HG03457 (cell line): ENCODE data around the gene CUL1.

Experiments
- ATAC-seq: cut with Tn5 transposase; IDR thresholded peaks from one replicate; pipeline ENCODE4 v1.9.1; 2021; ENCODE audit warnings: moderate number of reproducible peaks; ENCODE audit not compliant: unreplicated experiment

CUL1 gene

GRCh38 chr7:148717266-148717793 is 18.6 kb downstream of the CUL1 start:
- ATAC-seq, result no peak

DNA sequence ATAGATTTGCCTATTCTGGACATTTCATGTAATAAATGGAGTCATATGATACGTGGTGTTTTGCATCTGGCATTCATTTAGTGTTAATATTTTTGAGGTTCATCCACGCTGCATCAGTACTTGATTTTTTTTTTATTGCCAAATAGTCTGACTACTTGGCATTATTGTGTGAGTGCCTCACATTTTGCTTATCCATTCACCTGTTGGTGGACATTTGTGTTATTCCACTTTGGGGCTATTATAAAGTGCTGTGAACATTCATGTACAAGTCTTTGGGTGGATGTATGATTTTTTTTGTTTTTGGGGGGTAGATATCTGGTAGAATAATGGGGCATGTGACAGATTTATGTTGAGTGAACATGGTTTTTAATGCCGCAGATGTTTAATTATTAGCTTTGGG is 19.7 kb downstream of the CUL1 start:
- no peak for ATAC-seq

DNA sequence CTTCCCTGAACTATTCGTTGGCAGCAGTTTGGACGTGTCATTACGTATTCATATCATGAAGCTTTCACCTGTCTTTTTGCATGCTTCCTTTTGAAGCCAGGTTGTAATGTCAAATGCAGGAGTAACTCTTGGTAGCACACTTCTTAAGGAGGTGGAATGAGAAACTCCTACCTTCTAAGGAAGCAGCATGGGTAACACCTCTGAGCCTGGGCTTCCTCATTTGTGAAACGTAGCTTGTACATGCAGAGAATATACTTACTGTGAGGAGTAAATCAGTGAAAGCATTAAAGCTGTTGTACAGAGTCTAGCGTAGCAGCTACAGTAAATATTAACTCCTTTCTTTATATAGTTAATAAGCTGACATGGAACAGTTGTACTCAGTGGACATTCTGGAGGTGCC is 21.1 kb downstream of the CUL1 start:
- no peak for ATAC-seq

DNA sequence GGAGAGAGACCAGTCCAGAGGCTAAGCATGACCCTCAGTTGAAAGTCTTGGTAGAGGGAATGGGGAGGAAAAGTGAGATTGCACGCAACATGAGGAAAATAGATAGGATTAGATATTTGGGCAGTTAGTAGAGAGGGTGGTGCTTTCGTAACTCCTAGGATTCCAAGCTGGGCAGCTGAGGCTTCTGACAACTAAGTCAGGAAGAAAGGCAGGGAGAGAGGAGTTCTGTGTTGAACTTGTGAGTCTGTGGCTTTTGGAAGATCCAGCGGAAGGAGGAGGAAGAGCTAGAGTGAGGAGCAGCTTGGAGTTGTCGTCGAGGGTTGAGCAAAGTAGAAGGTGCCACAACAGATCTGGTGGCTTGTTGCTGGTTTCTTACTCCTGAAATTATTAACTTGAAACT is 21.8 kb downstream of the CUL1 start:
- ATAC-seq, result no peak

DNA sequence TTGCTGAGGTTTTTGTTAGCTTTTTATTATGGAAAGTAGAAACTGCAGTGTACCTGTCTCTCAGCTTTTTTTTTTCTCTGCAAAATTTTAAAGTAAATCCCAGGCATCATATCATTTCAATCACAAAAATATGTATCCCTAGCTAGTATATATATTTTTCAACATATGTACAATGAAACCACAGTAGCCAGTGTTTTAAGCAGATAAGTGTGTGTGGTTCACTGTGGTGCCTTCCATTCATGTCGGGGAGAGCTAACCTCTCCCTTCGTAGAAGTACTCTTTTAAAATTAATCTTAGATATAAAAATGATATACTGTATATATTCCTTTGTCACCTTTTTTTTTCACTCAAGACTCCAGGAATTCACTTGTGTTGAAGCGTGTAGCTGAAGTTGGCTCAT is 22.7 kb downstream of the CUL1 start:
- no peak for ATAC-seq

GRCh38 chr7:148722340-148723165 is 23.9 kb downstream of the CUL1 start:
- ATAC-seq, result no peak

DNA sequence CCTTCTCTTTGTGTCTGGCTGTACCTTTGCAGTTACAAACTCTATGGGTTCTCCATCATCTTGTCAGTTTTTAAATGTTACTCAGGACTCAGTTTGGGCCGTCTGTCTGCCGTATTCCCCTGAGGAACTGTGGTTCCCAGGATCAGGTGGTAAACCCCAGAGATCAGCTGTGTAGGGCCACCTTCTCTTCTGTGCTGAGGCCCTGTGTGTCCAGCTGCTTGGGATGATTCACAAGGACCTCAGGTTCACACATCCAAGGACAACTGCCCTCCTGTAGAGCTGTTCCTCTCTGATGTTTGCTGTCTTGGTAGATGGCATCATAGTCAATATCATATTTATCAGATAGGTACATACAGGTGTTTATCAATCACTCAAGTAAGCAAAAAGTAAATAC is 24.5 kb downstream of the CUL1 start:
- no peak for ATAC-seq

DNA sequence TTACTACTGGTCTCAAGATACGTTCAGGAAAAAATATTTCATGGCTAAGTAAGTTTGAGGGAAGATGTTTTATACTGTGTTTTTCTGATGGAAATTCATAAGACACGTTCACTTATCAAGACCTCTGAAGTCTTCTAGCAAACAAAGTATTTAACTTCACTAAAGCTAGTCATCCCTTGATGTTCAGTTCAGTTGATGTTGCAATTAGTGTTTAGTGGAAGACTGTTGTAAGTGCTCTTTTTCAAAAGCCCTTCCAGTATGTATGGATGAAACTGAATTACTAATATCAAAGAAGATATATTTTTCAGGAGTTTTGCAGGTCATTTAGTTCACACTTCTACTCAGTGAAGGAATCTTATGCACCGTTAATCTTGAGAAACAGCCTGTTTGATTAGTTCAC is 25.1 kb downstream of the CUL1 start:
- ATAC-seq, result no peak

GRCh38 chr7:148726385-148726784 is 27.7 kb downstream of the CUL1 start:
- no peak for ATAC-seq

DNA sequence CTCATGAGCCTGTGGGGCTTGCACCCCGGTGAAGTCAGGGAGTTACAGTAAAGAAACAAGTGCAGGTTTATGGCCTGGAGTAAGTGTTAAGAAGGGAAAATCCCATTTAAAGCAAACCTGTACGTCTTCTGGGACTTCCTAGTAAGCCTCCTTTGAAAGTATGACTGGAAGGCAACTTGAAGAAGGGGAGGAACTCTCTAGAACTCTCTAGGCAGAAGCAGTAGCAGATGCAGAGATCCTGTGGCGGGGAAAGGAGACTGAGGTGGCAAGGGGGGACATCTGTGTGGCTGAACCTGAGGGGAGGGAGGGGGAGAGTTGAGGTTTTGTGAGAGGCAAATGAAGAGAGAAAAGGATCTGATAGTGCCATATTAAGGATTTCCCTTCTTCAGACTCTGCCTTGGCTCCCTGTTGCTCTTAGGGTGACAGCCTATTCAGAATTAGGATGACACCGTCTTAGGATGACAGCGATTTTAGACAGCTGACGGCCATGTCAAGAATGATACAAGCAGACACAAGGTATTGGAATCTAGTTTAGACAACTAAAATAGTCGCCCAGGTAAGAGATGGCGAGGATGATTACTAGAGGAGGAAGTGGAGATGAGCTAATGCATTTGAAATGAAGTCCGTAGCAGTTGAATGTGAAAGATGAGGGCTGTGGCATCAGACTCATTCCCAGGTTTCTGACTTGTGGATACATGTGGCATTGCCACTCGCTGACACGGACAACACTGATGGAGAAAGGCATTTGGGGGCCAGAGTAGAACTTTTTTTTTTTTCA is 29.0 kb downstream of the CUL1 start:
- ATAC-seq, result no peak

GRCh38 chr7:148729984-148730733 is 31.5 kb downstream of the CUL1 start:
- no peak for ATAC-seq

DNA sequence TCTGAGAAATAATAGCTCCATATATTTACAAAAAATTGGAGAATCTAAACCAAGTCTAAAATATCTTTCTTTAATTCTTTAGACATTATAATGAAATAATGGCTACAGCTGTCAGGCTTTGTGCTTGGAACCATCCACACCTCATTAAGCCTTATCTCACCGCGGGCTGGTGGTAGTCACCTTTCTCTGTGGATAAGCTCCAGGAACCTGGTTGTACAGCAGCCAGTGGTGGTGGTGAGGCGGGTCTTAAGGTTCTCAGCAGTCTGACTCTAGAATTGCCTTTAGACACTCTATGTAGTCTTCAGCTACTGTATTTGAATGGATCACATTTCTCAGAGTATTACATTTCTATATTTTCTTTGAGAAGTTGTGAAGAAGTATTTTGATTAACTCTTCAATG is 34.2 kb downstream of the CUL1 start:
- ATAC-seq, result no peak

DNA sequence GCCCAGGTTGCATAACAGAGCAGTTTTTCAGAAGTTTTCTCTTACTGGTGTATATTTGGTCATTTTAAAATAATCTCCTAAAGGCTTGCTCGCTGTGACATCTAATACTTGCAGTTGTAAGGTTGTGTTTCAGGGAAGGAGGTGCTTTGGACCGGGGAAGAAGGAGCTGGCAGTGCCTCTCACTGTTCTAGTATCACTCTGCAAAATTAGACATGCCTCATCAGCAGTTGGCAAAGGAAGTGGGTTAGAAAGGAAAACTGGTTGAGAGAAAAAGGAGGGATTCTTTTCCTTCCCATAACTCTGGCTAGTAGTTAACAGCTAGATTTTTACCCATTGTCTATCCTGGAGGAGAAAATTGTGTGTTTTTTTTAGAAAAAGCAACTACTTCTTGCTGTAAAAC is 34.8 kb downstream of the CUL1 start:
- ATAC-seq, result no peak

DNA sequence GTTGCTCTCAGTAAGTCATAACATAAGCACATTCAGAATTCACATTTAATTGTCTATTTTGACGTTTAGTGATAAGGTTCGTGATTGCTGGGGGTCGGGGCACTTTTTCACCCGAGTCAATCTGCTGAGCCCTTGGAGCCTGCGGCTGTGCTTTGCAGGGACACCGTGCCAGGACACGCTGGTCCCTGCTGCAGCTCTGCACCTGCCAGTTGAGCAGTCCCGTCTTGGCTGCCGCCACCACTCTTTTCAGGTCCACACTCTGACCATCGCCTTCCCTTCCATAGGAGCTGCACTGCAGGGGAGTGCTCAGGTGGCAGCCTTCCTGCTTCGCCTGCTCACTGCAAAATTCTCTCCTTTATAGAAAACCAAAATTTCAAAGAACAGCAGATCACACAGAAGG is 36.4 kb downstream of the CUL1 start:
- no peak for ATAC-seq

DNA sequence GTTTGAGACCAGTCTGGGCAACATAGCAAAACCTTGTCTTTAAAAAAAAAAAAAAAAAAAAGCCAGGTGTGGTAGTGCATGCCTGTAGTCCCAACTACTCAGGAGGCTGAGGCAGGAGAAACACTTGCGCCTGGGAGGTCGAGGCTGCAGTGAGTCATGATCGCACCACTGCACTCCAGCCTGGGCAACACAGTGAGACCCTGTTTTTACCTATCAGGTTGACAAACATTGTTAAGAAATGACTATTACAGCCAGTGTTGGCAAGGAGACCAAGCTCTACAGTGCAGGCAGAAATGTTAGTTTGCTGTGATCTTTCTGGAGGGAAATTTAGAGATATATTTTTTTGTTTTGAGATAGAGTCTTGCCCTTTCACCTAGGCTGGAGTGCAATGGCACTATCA is 37.3 kb downstream of the CUL1 start:
- no peak for ATAC-seq

DNA sequence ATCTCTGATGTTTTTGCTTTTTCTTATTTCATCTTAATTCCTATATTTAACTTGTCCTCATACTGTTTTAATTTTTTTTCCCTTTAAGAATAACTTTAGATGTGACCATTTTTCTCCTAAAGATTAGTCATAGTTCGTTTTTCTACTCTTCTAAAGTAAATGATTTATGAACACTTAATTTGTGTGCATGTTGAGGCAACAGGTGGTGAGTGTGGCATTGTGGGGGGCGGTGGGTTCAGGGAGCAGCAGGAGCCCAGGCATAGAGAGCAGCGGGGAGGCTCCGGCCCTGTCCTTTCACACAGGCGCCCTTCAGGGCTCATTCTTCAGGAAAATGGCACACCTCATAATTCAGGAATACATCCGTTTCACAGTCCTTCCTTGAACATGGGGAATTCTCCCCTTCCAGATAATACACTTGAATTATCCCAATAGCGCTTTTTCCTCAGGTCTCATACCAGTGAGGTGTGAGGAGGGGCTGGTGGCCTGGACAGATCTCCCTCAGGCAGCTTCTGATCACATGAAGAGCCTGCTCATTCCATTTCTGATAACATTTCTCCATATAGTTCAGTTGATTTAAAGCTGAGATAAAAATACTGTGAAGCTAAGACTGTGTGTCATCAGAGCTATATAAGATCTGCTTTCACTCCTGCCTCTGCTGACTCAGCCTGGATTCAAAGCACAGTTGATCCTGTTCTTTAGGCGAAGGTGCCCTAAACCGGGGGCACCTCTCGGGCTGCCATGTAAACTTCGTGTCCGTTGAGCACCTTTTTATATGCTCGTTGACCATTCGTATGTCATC is 40.2 kb downstream of the CUL1 start:
- no peak for ATAC-seq

- no peak for ATAC-seq
Observed at GRCh38 chr7:148746135-148746534, 47.4 kb downstream of the CUL1 start.

- no peak for ATAC-seq
Observed at GRCh38 chr7:148747274-148747673, 48.6 kb downstream of the CUL1 start.

GRCh38 chr7:148750442-148751355 is 52.0 kb downstream of the CUL1 start:
- ATAC-seq, result no peak

GRCh38 chr7:148753224-148753623 is 54.5 kb downstream of the CUL1 start:
- ATAC-seq, result no peak
